ENCODE measurements around the gene TRIM39.

Gene TRIM39

DNA sequence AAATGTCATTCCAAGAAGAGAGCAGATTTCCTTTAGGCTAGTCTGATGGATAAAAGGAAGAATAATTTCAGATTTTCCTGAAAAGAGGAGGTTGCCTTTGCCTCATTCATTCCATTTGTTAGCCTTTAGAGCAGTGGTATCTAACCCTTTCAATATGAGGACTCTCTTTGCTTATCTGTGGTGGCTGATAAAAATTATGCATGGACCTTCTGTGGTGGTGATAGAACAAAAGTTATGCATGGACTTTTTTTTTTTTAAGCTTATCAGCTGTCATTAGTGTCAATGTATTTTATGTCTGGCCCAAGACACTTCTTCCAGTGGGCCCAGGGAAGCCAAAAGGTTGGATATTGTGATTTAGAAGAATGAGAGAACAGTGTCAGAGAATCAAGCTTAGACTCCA is 1.7 kb downstream of the TRIM39 start:
- FAIRE-seq, result no peak

DNA sequence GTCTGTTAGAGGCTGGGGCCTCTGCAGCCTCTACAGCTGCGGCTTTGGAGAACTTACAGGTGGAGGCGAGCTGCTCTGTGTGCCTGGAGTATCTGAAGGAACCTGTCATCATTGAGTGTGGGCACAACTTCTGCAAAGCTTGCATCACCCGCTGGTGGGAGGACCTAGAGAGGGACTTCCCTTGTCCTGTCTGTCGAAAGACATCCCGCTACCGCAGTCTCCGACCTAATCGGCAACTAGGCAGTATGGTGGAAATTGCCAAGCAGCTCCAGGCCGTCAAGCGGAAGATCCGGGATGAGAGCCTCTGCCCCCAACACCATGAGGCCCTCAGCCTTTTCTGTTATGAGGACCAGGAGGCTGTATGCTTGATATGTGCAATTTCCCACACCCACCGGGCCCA is 2.6 kb downstream of the TRIM39 start:
- FAIRE-seq, result no peak

DNA sequence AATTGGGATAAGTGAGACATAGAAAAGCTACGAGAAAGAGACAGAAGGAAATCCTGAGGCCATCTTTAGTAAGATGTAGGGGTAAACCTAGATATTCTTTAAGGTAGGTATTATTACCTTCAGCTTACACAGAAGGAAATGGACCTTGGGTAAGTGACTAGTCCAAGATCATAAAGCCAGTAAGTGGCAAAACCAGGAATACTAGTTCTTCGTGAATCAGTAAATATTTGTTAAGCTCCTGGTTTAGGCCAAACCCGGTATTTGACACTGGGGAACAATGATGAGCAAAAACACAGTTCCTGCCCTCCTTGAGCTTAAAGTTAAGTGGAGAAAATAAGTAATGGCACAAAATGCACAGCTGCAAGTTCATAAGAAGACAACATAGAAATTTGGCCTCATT is 5.3 kb downstream of the TRIM39 start:
- no peak for FAIRE-seq

DNA sequence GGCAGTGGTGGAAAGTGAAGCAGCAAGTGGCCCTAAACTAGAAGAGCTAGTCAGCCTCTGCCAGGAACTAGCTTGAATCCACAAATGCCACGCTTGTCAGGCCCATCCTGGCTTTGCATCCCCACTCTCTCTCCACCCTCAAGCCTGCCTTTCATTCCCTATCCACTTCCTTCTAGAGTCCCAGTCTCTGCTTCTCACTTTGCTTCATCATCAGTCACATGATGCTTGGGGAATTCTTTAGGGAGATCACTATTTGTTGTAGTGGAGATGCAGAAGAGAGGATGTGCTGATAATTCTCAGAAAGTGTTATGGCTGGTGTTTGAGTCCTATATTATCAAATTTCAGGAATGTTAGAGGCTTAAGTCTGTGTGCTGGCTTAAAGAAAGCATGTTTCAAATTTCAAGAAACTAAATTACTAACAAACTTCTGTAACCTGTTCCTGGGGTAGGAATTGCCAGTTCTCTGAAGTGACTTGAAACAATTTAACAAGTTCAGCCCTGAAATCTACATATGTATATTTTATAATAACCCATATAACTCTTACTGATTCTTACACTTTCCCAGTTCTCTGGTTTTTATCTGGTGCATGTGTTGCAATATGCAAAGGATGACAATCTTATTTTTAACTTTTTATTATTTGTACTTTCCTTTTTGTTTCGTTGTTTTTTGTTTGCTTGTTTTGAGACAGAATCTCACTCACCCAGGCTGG is 7.5 kb downstream of the TRIM39 start:
- FAIRE-seq, result no peak

DNA sequence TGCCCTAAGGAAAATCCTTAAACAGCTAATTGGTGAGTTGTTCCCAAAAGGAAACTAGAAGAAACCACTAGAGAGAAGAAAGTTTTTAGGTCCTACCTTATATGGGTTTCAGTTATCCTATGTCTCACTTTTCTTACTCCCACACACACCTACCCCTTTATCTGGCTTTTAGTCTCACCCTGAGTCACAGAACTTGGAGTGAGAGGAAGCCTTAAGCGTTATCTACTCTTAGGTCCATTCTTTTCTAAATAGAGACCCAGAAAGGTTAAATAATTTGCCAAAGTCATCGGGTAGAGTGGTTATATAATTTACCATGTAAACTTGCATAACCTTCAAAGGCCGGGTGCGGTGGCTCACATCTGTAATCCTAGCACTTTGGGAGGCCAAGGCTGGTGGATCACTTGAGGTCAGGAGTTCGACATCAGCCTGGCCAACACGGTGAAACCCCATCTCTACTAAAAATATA is 13.9 kb downstream of the TRIM39 start:
- no peak for FAIRE-seq

DNA sequence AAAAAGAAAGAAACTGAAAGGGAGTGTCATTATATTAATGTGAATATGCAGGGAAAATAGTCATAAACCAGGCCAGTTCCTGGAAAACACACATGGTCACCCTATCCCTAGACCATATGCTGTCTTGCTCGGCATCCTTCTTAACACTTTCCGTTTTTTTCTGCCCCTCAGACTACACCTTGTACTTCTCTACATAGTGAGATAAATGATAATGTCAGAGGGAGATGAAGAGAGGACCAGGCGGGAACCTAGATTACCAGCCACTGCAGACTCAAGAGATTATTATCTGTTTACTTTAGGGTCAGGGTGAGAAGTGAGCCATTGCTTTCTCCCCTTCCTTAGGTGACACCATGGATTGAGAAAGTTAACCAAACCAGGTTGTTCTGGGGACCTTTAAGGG is 14.5 kb downstream of the TRIM39 start:
- FAIRE-seq, result no peak

DNA sequence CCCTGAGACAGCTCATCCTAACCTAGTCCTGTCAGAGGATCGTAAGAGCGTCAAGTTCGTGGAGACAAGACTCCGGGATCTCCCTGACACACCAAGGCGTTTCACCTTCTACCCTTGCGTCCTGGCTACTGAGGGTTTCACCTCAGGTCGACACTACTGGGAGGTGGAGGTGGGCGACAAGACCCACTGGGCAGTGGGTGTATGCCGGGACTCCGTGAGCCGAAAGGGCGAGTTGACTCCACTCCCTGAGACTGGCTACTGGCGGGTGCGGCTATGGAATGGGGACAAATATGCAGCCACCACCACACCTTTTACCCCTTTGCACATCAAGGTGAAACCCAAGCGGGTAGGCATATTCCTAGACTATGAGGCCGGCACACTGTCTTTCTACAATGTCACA is 15.0 kb downstream of the TRIM39 start:
- no peak for FAIRE-seq

DNA sequence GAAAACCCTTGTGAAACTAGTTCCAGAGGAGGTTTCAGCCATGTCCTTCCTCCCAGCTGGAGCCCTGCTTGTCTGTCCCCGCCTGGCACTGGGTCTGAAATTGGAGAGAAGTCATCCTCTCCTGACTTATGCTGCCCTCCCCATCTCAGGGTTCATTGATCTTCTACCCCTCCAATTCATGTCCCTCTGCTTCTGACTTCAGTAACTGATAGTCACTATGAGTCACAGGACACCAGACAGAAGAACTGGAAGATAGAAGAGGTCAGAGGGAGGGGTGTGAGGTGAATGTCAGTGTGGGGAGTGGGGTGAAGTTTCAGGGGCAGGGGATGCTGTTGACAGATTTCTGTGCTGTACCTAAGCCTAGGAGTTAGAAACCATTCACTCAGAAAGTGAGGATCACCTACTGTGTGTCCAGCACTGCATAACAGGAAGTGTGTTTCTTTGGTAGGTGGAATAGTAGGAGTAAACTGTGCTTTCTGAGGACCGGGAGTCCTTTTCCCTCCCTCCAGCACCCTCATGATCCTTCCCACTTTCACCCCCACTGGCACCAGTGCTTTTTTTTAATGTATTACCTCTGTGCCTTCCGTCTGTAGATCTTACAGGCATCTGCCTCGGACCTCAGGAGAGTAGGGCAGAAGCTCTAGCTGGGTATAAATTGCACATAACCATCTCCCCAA is 17.6 kb downstream of the TRIM39 start:
- FAIRE-seq, result no peak

DNA sequence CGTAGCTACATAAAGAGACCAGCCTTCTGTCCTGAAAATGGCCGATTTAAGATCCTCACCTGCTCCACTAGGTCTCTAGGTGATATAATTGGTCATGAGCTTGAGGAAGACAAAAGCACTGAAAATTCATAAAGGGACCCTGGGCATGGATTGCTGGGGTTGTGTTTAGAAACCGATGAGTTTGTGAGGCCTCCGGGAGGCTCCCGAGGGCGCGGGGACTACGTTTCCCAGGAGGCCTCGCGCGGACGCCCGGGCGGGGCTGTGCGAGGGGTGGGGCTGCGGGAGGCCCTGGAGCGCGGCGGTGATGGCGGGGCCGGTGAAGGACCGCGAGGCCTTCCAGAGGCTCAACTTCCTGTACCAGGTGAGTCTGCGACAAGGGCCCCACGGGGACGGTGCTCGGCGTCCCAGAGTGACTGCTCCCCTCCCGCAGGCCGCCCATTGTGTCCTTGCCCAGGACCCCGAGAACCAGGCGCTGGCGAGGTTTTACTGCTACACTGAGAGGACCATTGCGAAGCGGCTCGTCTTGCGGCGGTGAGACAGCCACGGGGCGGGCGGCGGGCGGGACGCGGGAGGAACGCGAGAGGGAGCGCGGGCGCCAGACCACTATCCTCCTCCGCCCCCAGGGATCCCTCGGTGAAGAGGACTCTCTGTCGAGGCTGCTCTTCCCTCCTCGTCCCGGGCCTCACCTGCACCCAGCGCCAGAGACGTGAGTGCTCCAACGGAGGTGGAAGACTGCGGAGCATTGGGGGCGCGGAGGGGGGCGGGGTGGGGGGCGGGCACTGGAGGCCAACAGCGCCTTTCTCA is 18.3 kb downstream of the TRIM39 start, which contains the start of gene RPP21:
Gene RPP21 (plus strand): TSS at position 289 of the 804 bp plus-strand sequence. CDS start 16 bp downstream, at position 305.
- no peak for FAIRE-seq

DNA sequence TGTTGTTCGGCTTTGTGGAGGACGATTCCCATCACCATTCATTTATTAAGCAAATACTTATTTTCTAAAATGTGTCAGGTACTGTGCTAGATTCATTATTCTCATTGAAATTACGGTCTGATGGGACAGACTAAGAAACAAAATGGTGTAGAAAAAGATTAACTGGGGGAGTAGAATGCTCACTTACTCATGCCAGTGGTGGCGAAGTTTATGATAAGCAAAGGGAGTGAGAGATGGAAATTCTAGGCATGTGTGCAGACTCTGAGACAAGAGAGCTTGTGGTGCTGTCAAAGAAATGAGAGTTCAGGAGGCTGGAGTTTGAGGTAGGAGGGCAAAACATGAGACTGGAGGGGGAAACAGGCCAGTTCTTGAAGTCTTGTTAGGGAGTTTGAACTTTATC is 19.1 kb downstream of the TRIM39 start:
- FAIRE-seq, result no peak

DNA sequence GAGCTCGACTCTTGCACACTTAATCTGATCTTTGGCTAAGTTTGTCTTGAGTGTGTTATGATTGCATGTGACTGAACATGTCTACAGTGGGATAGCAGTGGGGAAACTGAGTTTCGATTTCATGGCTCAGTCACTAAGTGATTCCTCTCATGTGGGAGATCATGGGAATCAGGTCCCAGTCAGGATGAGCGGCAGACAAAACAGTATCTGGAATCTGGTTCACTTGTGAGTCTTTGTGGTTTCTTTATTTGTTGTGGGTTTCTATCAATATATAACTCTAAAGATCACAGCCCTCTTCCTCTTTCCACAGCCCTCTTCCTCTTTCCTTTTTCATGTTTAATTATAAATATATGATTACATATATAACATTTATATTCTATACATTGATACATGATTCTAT is 22.2 kb downstream of the TRIM39 start:
- no peak for FAIRE-seq

DNA sequence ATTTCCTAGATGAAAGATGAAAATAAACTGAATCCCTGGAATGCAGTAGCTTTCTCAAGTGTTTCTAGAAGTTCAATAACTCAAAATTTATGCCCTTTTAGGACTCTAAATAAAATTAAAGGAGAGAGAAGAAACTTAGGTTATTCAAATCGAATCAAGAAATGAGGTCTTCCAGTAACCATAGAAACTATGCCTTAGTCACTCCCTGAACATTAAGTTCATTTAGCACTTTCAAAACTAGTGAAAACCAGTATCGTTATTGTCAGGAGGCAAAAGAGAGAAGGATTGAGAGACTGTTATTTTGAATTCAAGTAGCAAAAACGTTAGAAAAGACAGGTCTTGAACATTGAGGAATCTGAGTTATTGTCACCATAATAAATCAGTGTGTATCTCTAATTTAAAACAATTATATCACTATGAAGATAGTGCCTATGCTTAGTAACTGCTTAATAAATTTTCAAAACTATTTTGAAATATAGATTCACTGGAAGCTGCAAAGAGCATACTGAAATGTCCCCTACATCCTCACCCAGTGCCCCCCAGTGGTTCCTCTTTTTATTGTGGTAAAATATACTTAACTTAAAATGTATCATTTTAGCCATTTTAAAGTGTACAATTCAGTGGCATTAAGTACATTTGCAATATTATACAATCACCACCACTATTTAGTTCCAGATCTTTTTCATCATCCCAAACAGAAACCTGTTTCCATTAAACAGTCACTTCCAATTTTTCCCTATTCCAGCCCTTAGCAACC is 22.9 kb downstream of the TRIM39 start:
- no peak for FAIRE-seq

DNA sequence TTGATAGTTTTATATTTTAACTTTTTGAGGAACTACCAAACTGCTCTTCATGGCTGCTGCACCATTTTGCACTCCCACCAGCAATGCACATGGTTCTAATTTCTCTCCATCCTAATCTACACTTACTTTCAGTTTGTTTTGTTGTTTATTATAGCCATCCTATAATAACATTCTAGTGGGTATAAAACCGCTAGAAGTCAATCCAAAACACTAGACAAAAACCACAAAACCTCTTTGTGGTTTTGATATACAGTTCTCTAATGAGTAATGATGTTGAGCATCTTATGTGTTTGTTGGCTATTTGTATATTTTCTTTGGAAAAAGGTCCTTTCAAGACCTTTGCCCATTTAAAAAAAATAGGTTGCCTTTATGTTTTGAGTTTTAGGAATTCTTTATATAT is 23.8 kb downstream of the TRIM39 start:
- FAIRE-seq, result no peak

DNA sequence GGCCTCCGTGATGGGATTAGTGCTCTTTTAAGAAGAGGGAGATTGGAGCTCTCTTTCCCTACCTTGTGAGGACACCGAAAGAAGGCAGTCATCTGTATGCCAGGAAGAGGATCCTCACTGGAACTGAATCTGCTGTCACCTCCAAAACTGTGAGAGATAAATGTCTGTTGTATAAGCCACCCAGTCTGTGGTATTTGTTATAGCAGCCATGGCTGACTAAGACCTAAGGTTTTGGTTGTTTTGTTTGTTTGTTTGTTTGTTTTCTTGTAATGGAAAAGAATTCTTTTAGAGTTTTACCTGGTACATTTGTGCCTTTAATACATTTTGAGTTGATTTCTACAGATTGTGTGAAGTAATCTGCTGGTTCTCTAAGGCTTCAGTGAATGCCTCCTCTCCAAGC is 25.8 kb downstream of the TRIM39 start:
- FAIRE-seq, result no peak

DNA sequence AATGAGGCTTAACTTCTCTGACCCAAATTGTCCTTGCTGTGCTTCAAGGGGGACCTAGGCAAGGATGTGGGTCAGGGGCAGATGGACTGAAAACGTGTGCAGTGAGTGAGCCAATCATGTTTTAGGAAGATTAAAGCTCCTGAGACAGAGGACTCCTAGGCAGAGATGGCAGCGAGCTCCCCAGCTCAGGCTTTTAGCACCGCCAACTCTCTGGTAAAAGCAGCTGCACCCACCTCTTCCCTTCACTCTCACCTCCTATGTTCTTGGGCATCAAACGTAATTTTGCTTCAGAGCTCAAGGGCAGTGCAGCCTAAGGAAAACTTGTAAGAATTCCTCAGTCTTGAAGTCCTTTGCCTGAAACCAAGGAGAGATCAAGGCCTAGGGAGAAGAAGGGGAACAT is 28.6 kb downstream of the TRIM39 start:
- FAIRE-seq, result no peak

DNA sequence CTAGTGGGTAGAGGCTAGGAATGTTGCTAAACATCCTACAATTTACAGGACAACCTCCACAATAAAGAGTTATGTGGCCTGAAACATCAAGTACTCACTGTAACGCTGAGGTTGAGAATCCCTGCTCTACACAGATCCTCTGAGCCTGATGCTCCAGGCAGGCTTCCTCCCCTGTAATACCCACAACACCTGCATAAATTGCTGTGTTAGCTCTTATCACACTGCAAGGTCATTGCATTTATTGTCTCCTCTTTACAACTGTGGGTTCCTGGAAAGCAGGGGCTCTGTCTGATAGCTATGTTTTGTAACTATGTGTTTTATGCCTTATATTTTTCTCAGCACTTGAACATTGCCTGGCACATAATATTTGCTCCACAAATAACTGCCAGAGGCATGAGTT is 29.8 kb downstream of the TRIM39 start:
- FAIRE-seq, result no peak

DNA sequence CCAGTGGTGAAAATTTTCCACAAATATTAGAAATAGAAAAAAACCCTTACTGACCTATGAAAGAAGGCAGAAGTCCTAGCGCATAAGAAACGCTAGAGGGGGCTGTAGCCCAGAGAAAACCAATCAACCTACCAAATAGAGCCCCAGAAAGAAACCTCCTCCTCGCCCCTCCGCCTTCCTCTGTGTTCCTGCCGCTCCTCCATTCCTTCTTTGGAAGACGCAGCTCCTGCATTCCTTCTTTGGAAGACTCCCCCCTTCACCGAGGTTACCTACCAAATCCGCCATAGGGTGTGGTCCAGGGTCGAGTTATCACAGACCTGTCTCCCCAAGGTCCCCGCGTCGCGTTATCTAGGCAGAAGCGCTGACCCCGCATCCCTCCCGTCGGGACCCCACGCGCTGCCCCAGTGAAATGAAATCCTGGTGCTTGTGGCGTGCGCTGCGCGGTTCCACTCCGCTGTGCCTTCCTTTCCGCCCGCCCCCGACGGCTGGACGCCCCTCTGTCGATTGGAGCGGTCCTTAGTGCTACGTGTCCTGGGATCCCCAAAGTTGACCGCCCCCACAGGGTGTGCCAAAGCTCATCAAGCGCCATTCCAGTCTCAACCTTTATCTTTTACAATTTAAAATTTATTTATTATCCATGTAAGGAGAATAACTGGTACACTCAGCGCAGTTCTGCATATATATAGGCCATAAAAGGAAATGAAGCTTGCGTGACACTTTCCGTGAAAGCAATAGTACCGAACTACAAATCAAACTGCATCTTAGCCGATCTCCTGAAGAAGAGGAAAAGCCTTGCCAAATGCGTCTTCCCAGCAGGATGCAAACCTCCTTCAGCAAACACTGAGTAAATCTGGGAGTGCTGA is 31.2 kb downstream of the TRIM39 start:
- peak; percentile 84 for FAIRE-seq

DNA sequence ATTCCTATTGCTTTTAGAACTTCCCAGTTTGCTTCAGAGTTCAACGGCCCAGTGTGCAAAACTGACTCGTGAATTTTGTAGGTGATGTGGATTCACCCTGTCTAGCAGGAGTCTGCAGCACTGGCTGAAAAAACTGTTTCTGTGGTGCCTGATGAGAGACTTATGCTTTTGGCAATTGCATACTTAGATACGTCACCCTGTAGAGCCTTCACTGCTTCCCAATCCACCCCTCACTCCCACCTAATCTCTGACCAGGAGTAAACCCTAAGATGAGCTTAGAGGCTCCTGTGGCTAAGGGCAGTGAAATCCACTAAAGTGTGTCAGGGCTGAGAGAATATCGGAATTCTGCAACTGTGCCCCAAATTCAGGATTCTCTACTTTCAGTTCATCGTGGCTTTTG is 32.5 kb downstream of the TRIM39 start:
- no peak for FAIRE-seq

DNA sequence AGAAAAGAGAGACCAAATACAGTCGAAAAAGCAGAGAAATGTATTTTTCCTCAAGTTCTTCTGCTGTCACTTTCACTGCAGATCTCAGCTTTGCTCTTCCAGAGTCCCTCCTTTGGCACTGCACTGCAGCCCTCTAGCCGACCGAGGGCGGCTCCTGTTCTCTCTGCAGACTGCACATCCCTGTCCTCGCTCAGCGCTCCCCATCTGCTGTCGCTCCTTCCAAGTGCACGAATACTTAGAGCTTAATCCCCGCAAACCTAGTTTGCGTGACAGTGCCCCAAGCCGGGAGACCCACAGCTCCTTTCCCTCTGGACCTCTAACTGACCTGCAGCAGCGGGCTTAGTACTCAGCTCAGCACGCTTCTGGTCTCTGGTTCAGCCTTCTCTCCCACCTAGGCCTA is 33.4 kb downstream of the TRIM39 start:
- FAIRE-seq, result no peak

DNA sequence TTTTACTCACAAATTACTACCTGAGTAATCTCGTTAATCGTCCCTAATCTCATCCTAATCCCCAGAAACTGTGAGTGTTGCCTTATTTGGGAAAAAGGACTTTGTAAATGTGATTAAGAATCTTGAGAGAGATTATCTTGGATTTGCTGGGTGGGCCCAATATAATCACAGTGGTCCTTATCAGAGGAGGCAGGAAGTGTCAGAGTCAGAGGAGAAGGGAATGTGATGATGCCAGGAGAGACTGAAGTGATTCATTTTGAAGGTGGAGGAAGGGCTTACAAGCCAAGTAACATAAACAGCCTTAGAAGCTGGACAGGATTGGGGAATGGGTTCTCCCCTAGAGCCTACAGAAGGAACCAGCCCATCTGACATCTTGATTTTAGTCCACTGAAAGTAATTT is 34.9 kb downstream of the TRIM39 start:
- no peak for FAIRE-seq

DNA sequence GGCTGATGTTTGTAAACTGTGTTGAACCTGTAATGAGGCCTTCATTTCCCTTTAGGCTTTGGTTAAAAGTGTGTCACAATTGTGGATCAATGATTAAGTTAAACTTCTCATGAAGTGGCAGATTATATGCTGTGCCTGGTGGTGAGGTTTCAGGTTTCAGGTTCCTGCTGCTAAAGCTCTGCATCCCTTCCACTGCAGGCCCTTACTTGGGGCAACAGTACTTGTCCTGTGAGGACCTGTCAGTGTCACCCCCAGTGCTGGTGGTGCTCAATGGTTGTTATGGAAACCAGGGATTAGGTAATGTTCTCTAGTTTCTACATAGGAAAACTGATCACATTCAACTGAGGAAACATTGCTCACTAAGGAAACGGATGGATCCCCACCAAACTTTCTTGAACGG is 36.7 kb downstream of the TRIM39 start:
- no peak for FAIRE-seq

DNA sequence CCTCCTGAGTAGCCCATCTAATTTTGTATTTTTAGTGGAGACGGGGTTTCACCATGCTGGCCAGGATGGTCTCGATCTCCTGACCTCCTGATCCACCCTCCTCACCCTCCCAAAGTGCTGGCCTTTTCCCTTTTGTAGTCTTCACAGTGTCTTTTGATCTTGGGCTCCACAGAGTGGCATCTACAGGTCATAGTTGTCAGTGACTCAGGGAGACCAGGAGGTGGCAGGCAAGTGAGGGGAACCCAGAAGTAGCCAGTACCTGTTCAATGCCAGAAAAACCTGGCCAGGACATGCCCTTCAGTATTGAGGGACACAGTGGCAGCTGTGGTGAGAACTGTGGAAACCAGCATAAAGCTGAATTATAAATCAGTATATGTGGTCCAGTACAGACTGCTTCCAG is 37.9 kb downstream of the TRIM39 start:
- FAIRE-seq, result no peak

Data from A204.1 (cell line).